Measurements from ENCODE around the gene RASSF8.

DNA sequence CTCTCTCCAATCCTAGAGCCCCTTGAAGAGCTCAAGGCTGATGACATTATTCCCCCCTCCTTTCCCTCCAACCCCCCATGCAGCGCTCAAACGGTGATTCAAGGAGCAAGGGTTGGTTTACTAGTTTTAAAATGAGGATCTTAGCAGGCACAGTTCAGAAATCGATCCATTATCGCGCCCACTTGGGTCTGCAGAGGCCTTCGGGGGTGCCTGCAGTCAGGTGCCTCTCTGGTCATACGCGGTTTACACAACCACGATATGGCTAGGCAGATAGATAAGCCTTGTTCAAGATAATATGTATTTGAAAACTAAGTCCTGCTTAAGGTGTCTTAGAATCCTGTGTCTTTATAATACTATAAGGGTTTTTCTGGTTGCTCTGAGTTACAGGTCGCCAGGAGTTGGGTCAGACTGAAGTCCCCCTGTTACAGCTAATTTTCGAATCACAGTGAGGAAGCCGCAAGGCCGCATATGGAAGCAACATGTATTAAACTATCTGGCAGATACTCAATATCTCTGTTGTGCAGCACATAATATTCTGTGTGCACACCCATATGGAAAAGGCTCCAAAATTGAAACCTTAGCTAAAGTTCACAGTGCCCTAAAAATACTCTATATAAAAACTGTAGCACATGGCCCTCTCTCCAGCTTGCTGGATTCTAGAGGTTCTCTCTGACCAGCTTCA lies 156.4 kb downstream of the RASSF8 start:
- TF ChIP-seq CTCF (IDR thresholded peaks at IDR 0.05; ENCODE audit: low read depth, low read length) (no peak), EZH2phosphoT487 (IDR thresholded peaks at IDR 0.05; ENCODE audit: low read depth) (no peak)
